Medulla oblongata (tissue), 1 donor: ENCODE measurements around the gene CTIF.
A peak's percentile ranks its signal among the peaks of the same experiment; 100 is the strongest.

Experiments
- DNase-seq: peaks from one replicate; pipeline ENCODE4 v3.0.0-alpha.2; 2015; ENCODE audit errors: extremely low spot score

CTIF gene

DNA sequence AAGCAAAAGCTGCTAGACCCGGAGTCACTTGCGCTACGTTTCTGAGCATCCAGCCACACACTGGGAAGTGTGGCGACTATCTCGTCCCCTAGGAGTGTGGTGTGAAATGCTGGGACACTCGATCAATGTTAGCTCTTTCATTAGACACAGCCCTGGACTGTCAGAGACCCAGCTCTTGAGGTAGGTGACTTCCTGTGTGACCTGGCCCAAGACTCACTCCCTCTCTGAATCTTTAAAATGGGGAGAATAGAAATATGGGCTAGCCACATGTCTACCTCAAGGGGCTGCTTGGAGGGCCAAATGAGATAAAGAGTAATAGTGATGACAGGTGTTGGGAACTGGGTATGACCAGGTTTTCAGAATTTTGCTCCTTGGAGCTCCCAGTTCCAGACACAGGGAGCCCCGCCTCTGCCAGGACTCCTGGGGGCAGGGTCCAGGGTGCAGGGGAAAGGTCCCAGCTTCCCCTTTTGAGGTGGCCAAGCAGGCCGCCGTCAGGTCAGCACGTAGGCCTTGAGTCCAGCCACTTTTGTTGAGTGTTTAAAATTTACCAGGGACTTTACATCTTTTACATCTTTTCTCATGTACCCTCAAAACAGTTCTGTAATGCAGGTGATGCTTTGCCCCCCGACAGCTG, 36.0 kb downstream of the CTIF start:
- DNase-seq = no peak

DNA sequence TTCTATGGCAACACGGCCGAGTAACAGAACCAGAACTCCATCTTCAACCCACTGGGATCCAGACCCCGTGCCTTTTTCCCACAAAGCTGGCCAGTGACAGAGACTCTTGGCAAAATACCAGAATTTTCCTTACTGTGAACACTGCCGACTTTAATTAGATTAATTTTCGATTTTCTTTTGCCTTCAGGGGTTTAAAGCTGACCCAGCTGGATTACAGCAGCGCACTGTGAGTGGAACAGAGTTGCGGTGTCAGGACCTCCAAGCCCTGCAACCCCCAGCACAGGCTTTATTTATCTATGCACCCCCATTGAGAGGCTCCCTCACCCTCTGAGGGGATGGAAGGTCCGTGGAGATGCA, 36.4 kb downstream of the CTIF start:
- peak; percentile 46 for DNase-seq

DNA sequence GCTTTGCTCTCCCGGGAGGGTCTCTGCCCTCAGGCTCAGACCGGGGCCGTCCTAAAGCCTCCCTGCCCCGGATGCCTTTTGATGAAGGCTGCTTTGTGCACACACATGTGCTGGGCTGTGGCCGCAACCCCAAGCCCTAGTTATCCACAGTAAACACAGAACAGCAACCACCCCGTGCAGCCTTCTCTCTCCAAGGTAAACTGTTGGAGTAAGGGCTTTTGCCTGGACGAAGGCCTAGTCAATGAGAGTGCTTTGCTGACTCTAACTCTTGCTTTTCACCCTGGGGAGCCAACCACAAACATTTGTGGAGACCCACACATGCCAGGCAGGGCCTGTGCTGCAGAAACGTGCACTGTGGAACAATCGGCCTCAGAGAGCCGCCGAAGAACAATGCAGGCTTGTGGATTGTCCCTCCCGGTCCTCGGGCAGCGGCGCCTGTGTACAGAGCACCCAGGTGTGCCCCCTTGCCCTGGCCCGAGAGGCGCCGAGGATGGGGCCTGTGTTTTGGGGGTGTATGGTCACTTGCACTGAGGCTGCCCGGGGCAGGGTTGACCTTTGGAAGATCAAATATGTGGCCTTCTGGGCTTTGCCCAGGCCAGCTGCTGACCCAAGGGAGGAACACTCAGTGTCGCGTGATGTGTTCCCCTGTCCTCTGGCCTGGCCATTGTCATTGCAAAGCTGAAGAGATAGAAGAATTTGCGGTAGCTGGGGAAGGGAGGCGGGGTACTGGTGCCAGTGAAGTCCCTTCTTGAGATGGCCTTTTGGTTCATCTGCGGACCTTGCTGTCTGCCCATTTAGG, 37.0 kb downstream of the CTIF start:
- peak; percentile 85 for DNase-seq

DNA sequence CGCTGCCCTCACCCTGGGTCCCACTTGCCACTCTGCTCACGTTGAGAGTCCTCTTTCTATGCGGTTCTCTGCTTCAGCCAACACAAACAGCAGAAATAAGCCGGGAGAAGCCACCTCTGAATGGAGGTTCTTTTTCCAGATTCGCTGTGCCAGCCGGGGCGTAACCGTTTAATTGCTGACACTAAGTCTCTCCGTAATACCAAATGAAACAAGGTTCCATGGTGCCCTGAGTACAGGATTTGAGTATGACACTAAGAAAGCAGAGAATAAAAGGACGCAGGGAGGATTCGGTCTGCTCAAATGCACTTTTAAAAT, 37.6 kb downstream of the CTIF start:
- DNase-seq = no peak

DNA sequence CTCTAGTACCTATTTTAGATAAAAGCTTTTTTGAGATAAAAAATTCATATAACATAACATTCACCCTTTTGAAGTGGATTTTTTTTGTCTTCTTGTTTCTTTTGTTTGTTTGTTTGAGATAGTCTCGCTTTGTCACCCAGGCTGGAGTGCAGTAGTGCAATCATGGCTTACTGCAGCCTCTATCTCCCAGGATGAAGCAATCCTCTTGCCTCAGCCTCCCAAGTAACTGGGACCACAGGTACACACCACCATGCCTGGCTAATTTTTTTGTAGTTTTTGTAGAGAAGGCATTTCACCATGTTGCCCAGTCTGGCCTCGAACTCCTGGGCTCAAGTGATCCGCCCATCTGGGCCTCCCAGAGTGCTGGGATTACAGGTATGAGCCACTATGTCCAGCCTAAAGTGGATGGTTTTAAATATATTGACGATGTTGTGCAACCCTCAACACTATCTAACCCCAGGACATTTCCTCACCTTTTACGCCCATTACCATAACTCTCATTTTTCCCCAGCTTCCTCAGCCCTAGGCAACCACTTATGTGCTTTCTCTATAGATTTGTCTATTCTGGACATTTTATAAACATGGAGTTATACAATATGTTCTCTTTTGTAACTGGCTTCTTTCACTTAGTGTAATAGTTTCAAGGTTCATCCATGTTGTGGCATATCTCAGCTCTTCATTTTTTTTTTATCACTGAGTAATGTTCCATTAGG, 38.8 kb downstream of the CTIF start:
- no peak for DNase-seq

DNA sequence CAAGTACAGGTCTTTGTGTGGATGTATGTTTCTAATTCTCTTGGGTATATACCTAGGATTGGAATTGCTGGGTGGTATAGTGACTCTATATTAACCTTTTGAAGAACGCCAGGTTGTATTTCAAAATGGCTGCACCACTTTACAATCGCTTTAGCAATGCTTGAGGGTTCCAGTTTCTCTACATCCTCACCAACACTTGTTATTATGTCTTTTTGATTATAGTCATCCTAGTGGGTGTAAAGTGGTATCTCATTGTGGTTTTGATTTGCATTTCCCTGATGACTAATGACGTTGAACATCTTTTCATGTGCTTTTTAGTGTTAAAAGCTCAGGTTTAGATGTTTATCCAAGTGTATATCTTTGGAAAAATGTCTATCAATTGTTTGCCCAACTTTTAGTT, 39.5 kb downstream of the CTIF start:
- DNase-seq = no peak

DNA sequence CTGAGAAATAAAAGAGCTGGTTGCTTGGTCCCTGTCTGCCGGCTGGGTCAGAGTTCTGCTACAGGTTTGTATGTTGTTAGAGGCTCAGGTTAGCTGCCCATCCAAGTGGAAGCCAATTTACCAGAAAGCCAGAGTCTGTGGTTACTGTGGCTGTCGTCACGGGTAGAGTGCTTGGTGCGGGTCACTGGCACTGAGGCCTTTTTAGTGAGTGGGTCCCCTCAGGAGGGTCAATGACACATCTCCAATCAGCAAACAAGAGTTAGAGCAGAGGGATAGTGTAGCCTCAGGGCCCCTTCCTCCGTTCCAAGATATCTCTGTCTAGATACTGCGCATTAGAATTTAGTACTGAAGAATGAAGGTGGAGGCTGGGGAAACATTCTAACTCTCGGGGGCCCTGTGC, 41.2 kb downstream of the CTIF start:
- no peak for DNase-seq

DNA sequence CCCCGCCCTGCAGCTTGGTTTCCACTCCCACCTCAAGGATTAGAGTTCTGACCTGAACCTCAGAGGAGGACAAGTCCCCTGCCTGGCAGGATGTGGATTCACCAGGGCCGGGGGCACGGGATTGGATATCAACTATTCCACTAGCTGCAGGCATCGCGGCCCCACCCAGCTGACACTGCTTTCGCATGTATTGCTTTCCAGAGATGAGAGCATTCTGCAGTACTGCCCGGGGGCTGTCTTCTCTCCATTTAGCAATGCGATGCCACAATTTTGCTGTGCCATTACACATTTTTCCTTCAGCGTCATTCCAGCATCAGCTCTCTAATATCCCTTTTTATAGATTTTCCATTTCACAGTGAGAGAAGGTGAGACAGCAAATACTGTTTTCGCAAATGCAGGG, 42.0 kb downstream of the CTIF start:
- no peak for DNase-seq

DNA sequence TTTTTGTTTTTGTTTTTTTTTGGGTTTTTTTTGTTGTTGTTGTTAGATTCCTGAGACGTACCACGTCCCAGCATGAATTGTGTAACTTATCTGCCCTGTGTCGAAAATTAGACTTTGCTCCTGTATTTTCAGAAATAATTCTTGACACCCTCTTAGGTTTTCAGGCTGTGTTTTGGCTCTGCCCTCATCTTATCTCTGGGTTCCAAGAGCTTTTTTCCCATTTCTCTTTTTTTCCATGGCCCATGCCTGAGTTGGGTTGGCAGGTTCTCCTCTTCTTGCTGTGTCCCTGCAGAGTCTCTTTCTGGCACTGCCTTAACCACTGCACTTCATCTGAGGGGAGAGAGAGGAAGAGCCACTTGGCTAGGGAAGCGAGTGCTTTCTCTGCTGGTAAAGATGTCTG, 42.4 kb downstream of the CTIF start:
- peak; percentile 45 for DNase-seq

DNA sequence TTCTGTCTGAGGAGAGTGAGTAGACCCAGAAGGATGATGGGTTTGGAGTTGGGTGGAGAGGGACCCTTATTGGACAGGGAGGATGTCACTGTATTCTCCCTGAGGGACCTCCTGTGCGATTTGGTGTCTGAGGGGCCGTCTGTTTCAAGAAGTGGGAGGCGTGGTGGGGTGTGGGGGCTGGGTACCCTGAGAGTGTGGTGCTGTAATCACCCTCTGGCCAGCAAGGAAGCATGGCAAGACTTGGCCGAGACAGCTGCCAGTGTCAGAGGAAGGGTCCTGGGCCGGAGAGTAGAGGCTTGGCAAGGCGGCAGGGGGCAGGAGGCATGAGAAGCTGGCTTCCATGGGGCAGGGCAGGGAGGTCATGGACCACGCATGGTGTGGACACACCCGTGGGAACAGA, 43.1 kb downstream of the CTIF start:
- no peak for DNase-seq

DNA sequence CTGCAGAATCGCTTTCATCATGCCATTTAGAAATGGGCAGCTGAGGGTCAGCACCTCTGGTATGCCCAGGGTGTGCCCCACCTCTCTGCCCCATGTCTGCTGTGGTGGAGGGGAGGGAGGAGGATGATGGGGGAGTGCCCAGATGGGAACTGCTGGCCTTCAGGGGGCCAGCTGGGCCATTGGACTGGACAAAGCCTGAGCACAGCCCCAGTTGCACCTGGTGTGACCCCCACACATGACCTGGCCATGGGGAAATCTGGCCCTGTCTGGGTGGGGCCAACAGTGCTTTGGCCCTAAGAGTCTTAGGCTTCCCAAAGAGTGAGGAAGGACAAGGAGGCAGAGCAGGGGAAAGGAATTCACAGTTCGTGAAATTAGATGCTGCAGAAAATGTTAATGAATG, 44.1 kb downstream of the CTIF start:
- no peak for DNase-seq

DNA sequence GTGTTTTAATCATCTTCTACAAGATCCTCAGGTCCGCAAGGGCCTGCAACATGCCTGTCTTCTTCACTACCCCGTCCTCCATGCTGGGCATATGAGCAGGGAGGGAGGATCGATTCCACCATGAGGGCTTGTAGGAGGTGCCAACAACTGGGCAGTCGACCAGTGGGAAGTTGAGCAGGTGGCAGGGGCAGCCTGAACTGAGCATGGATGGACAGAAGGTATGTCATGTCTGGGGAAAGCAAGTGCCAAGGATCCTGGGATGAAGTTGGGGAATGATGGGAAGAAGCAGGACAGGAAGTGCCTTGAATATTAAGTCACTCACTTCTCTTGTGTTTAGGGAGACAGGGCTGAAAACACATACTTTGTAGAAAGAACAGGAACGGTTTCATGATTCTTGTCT, 44.7 kb downstream of the CTIF start:
- no peak for DNase-seq

DNA sequence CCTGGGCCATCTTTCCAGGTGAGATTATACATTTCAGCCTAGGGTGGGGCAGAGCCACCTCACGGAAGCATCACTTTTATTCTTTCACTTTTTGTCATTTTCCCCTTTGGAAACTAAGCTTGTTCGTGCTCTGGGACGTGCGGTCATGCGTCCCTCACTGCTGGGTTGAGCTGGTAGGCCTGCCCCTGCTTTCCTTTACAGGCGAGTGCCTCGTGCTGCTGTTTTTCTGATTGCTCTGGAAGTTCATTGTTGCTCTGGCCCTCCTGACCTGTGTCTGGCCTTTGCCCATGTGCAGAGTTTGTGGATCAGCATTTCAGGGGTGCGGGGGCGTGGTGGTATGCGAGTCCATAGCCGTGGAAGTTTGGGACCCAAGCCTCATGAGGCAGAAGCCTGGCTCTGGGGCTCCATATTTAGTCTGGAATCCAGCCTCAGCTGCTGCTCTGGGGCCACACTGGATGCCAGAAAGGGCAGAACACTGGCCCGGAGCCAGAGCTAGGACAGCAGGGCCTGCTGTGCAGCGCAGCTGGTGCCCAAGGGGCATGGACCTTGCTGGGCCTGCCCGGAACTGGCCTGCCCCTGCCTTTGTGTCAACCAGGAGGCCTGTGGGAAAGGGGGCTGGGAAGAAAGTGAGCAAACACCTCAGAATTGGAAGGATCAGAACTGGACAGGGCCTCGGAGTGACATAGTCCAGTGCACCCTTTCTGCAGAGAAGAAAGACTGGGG, 51.1 kb downstream of the CTIF start:
- peak; percentile 79 for DNase-seq

DNA sequence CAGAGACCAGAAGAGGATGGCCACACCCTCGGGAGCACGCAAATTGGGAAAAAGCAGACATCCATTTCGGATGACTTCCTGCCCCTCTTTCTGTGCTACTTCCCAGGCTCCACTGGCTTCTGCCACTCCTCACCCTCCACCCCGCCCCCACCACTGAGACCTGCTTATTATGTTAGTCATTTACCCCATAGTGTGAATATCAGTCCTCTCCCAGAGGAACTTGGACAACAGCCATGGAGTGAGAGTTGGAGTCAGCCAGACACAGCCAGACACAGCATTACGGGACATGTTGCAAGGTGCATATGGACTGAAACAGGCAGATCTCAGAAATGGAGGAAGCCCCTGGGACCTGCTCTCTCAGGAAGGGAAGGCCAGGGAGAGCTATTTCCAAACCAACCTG, 51.8 kb downstream of the CTIF start:
- DNase-seq = no peak

DNA sequence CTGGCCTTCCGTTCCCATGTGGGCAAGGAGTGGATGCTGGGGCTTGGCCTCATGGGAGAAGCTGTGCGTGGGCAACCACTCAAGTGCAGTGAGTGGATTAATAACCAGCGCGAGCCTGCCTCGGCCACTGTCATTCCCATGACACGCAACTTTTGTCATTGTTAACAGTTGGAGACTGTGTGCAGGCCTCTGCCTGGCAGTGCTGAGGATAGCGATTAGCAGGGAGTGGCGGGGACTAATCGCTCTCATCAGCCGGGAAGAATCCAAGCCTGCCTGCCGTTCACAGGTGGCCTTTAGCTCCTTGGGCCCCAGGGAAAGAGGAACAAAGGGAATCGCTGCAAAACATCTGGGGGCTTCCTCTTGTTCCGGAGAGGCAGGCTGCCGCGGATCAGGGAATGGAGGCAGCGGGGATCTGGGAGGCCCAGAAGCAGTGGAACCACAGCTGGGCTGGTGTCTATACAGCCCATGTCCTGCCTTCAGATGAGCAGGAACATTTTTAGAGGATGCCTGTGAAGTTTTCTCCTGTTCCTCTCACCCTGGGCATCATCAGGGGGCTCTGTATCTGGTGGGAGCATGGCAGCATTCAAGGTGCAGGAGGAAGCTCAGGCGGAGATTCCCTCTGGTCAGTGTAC, 53.8 kb downstream of the CTIF start:
- DNase-seq = peak; percentile 76

DNA sequence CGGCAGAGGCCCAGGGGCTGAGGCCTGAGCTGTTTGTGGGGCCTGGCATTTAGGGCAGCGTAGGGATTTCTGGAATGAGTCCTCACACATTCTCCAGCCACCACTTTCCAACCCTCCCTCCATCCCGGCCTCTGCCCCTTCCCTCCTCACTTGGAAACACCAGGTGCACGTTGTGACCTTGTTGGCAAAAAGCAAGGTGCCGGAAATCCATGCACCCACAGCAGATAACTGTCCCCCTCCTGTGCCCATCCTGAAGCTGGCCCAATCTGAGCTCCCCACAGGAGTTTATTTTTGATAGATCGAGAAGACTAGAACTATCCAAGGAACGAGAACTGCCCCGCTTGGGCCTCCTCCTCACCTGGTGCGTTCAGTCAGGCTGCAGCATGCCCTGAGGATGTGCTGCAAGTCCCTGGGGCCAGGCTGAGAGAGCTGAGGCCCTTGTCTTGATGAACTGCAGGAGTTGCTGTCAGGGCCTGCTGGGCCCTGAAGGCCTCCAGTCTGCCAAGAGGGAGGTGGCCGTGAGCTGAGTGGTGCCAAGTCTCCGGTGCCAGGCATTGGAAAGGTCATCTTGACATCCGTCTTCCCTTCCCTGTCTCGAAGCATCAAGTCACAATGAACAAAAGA, 55.8 kb downstream of the CTIF start:
- DNase-seq = no peak

DNA sequence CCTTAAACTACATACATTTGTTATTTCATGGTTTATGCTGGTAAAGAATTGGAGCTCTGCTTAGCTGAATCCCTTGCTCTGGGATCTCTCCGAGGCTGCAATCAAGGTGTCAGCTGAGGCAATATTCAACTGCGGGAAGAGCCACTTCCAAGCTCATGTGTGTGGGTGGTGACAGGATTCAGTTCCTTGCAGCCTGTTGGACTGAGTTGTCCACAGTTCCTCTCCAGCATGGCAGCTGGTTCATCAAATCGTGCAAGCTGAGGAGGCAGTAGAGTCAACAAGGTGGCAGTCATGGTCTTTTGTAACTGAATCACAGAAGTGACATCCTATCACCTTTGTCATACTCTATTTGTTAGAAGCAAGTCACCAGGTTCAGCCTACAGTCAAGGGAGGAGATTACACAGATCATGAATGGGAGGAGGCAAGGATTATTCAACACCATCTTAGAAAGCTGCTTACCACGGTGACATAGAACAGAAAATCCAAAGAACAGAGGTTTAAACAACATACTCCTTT, 56.9 kb downstream of the CTIF start:
- DNase-seq = no peak

DNA sequence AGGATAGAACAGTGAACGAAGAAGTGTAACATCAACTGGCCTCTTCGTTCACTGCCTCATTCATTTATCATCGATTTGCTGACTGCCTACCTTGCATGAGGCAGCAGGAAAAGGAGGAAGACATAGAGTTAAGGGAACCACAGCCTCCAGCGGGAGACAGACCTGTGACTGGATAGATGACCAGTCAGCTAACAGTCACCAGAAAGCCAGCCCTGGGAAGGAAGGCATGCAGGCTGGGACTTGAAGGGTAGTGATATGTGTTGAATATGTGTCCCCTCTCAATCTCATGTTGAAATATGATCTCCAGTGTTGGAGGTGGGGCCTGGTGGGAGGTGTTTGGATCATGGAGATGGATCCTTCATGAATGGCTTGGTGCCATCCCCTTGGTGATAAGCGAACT, 58.3 kb downstream of the CTIF start:
- no peak for DNase-seq

DNA sequence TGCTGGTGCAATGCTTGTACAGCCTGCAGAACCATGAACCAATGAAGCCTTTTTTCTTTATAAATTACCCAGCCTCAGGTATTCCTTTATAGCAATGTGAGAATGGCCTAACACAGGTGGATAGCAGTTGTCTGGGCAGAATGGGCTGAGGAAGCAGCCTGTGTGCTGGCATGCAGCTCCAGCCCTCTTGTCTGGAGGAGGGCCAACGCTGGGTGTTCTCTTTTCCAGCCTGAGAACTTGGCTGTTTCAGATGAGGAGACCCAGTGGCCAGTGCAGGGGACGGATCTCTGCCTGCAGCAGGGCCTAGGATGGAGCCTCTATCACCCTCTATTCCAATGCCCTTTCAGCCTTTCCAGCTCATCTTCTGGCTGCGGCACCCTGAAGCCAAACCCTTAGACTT, 58.8 kb downstream of the CTIF start:
- DNase-seq = no peak

DNA sequence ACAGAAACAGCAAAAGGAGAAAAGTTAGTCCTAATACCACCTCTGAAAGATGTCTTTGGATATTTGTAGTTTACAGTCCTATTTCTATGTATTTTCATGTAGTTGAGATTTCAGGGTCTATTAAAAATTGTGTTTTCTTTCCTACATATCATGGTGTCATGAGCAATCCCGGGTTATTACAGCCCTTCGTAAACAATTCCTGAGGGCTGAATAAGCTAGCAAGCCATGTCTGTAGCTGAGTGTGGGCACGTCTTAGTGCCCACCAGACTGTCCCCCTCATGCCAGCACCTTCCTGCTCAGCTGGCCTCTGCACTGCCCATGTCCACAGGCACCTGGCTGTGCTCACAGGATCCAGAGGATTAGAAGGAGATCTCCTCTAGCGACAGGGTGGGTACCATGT, 60.6 kb downstream of the CTIF start:
- DNase-seq = no peak

DNA sequence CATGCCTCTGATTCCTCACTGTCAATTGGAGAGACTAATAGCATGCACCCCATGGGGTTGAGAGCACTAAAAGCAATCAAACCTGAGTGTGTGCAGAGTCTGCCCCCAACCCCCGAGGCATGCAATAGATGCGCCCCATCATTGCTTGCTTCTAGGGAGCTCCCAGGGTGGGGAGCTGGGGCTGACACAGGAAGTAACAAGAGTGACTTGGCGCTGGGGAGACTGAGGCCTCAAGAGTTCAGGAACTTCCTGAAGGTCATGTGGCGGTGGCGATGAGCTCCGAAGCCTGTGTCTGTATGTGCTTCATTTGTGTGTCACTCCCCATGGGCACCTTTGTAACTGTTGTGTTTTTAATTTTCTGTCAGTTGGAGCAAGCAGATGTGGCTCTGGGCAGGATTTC, 61.2 kb downstream of the CTIF start:
- DNase-seq = no peak
